ENCODE results near the gene MRGPRX2. TPM values are rescaled to one million over a fixed set of nuclear protein-coding genes. Genes with fewer than 3 reads are reported as not detected.

The MRGPRX2 gene
- total RNA-seq, 1 experiment from 2014 or later, result not detected

DNA sequence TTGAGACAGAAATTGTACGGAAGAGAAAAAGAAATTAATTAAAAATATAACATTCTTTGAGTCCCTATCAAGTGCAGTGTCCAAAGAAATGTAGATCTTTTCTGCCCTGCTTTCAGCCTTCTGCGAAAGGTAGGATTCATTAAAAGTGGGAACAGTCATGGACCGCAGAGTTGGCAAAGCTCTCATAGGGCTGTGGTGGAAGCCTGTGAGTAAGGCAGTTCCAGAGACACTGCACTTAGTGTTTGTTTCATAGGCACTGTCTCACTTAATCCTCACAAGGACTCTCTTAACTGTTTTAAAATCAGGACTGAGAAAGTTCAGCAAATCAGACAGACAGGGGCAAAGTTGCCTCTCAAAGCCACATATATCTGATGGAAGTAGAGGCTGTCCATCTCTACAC lies 5.5 kb downstream of the MRGPRX2 start:
- H3K4me3 ChIP-seq, result no peak overlapping the region
- H3K27ac ChIP-seq, result no peak overlapping the region
- H3K4me1 ChIP-seq (replicated peaks), result no peaks in the 10 kb centered on the region
- H3K9me3 ChIP-seq (replicated peaks), result no peaks in the 10 kb centered on the region
- DNase-seq (ENCODE audit: low read depth in 1 of 2, low spot score in 2 of 2), result no peak
- H3K36me3 ChIP-seq, result no peaks in the 10 kb centered on the region
- H3K27me3 ChIP-seq (replicated peaks), result no peaks in the 10 kb centered on the region

DNA sequence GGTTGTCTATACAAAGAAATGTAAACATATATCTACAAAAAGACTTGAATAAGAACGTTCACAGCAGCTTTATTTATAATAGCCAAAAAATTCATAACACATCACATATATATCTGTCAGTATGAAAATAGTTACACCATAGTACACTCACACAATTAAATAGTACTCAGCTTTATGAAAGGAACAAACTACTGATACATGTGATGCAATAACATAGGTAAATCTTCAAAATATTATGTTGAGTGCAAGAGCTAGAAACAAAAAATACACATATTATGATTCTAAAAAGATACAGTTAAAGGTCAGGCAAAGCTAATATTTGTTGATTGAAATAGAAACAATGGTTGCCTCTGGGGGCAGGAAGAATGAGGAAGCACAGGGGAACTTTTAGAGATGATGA lies 6.6 kb downstream of the MRGPRX2 start:
- DNase-seq (ENCODE audit: low read depth in 1 of 2, low spot score in 2 of 2), result no peak
- no peak overlapping the region for H3K4me3 ChIP-seq
- H3K9me3 ChIP-seq (replicated peaks), result no peaks in the 10 kb centered on the region
- H3K36me3 ChIP-seq, result no peaks in the 10 kb centered on the region
- H3K27ac ChIP-seq, result no peak overlapping the region
- H3K27me3 ChIP-seq (replicated peaks), result no peaks in the 10 kb centered on the region
- H3K4me1 ChIP-seq (replicated peaks), result no peaks in the 10 kb centered on the region

DNA sequence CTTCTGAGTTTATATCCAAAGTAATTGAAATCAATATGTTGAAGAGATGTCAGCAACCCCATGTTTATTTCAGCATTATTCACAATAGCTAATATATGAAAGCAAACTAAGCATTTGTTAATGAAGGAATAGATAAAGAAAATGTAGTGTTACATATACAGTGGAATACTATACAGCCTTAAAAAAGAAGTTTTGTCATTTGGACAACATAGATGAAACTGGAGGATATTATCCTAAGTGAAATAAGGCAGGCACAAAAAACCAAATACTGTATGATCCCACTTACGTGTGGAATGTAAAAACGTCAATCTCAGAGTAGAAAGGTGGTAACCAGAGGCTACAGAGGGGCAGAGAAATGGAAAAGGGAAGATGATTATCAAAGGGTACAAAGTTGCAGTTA lies 10.2 kb downstream of the MRGPRX2 start:
- Histone ChIP-seq H3K4me3 (no peak overlapping the region), H3K27ac (no peak overlapping the region), H3K27me3 (replicated peaks) (no peaks in the 10 kb centered on the region), H3K9me3 (replicated peaks) (no peaks in the 10 kb centered on the region), H3K4me1 (replicated peaks) (no peaks in the 10 kb centered on the region), H3K36me3 (no peaks in the 10 kb centered on the region)
- DNase-seq (ENCODE audit: low read depth in 1 of 2, low spot score in 2 of 2), result no peak

DNA sequence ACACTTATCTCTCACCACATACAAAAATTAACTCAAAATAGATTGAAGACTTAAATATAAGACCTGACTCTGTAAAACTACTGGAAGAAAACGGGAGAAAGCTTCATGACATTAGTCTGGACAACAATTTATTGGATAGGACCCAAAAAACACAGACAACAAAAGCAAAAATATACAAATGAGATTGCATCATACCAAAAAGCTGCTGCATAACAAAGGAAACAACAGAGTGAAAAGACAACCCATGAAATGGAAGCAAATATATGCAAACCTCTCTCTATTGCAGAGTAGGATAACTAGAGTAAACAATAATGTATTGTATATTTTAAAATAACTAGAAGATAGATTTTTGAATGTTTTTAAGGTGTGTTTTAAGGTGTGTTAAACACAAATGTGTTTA lies 11.2 kb downstream of the MRGPRX2 start:
- Histone ChIP-seq H3K9me3 (replicated peaks) (no peaks in the 10 kb centered on the region), H3K27me3 (replicated peaks) (no peaks in the 10 kb centered on the region), H3K27ac (no peak overlapping the region), H3K36me3 (no peaks in the 10 kb centered on the region), H3K4me3 (no peak overlapping the region), H3K4me1 (replicated peaks) (no peaks in the 10 kb centered on the region)
- DNase-seq (ENCODE audit: low read depth in 1 of 2, low spot score in 2 of 2), result no peak

GRCh38 chr11:19040051-19040450 lies 20.5 kb downstream of the MRGPRX2 start:
- Histone ChIP-seq H3K4me3 (no peak overlapping the region), H3K27me3 (replicated peaks) (no peaks in the 10 kb centered on the region), H3K36me3 (no peaks in the 10 kb centered on the region), H3K27ac (no peak overlapping the region), H3K9me3 (replicated peaks) (no peaks in the 10 kb centered on the region), H3K4me1 (replicated peaks) (no peaks in the 10 kb centered on the region)
- DNase-seq (ENCODE audit: low read depth in 1 of 2, low spot score in 2 of 2), result no peak

DNA sequence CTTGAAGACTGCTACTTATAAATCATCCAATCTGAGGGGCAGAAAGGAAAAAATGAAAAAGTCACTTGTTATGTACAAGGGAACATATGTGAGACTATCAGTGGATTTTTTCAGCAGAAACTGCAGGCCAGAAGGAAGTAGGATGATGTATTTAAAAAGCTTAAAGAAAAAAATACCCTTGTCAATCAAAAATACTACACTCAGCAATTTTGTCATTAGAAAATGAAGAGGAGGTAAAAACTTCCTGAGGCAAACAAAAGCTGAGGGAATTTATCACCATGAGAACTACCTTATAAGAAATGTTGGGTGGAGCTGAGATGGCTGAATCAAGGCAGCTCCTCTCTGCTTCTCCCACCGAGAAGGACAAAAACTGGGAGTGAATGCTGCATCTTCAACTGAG lies 21.1 kb downstream of the MRGPRX2 start:
- no peaks in the 10 kb centered on the region for H3K36me3 ChIP-seq
- H3K4me3 ChIP-seq, result no peak overlapping the region
- no peak for DNase-seq (ENCODE audit: low read depth in 1 of 2, low spot score in 2 of 2)
- H3K27me3 ChIP-seq (replicated peaks), result no peaks in the 10 kb centered on the region
- no peak overlapping the region for H3K27ac ChIP-seq
- H3K9me3 ChIP-seq (replicated peaks), result no peaks in the 10 kb centered on the region
- H3K4me1 ChIP-seq (replicated peaks), result no peaks in the 10 kb centered on the region

DNA sequence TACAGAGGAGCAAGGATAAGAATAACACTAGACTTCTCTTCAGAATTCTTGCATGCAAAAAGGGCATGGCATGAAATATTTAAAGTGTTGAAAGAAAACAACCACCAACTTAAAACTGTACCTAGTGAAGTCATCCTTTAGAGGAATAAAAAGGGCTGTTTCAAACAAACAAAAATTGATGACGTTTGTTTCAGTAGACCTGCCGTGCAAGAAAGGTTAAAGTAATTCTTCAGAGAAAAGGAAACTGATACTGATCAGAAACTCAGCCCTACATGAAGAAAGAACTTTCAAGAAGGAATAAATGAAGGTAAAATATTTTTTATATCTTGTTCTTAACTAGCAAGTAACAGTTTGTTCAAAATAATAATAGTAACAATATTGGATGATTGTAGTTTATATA lies 27.5 kb downstream of the MRGPRX2 start:
- H3K27ac ChIP-seq, result no peak overlapping the region
- no peaks in the 10 kb centered on the region for H3K9me3 ChIP-seq (replicated peaks)
- no peaks in the 10 kb centered on the region for H3K36me3 ChIP-seq
- H3K4me3 ChIP-seq, result no peak overlapping the region
- H3K27me3 ChIP-seq (replicated peaks), result no peaks in the 10 kb centered on the region
- no peak for DNase-seq (ENCODE audit: low read depth in 1 of 2, low spot score in 2 of 2)
- no peaks in the 10 kb centered on the region for H3K4me1 ChIP-seq (replicated peaks)

DNA sequence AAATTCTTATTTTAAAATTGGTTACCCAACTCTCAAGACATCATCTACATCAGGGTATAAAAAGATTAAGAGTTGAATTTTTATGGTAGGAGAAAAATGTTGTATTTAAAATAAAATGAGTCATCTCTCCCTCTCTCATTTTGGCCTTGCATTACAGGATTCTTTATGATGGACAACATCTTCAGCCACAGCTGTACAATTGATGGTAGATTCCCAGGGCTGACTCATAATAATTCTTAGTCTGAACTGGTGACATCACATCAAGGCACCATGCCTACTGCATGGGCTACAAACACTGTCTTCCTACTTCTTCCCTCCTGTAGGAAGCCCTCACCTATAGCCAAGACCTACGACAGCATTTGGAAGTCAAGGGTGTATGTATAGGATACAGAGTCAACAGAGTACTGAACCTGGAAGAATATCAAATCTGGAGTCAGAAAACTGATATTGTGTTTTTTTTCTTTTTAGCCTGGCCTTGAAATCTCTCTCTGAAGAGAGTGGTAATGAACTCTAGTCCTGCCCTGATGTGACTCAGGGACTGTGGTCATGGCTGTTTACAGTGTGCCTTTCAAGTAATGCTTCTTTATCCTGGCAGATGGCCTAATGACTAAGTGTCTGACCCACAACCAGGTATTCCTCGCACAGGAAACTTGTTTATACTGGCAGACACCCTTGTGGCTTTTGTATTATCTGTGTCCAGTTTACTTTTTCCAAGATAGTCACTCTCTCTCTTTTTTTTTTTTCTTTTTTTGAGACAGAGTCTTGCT lies 32.5 kb downstream of the MRGPRX2 start:
- Histone ChIP-seq H3K27ac (no peak overlapping the region), H3K9me3 (replicated peaks) (no peaks in the 10 kb centered on the region), H3K27me3 (replicated peaks) (no peaks in the 10 kb centered on the region), H3K36me3 (no peaks in the 10 kb centered on the region), H3K4me1 (replicated peaks) (no peaks in the 10 kb centered on the region), H3K4me3 (no peak overlapping the region)
- DNase-seq (ENCODE audit: low read depth in 1 of 2, low spot score in 2 of 2), result peak; percentile 16 to 38

- Histone ChIP-seq H3K4me1 (replicated peaks) (no peaks in the 10 kb centered on the region), H3K36me3 (no peaks in the 10 kb centered on the region), H3K27me3 (replicated peaks) (no peaks in the 10 kb centered on the region), H3K27ac (no peak overlapping the region), H3K9me3 (replicated peaks) (no peaks in the 10 kb centered on the region), H3K4me3 (no peak overlapping the region)
- no peak for DNase-seq (ENCODE audit: low read depth in 1 of 2, low spot score in 2 of 2)
Measured at GRCh38 chr11:19026862-19027261, 33.7 kb downstream of the MRGPRX2 start.

- H3K36me3 ChIP-seq, result no peaks in the 10 kb centered on the region
- no peak overlapping the region for H3K4me3 ChIP-seq
- H3K4me1 ChIP-seq (replicated peaks), result no peaks in the 10 kb centered on the region
- no peak overlapping the region for H3K27ac ChIP-seq
- H3K9me3 ChIP-seq (replicated peaks), result no peaks in the 10 kb centered on the region
- no peak for DNase-seq (ENCODE audit: low read depth in 1 of 2, low spot score in 2 of 2)
- H3K27me3 ChIP-seq (replicated peaks), result no peaks in the 10 kb centered on the region
Measured at GRCh38 chr11:19025481-19026406, 34.8 kb downstream of the MRGPRX2 start.

DNA sequence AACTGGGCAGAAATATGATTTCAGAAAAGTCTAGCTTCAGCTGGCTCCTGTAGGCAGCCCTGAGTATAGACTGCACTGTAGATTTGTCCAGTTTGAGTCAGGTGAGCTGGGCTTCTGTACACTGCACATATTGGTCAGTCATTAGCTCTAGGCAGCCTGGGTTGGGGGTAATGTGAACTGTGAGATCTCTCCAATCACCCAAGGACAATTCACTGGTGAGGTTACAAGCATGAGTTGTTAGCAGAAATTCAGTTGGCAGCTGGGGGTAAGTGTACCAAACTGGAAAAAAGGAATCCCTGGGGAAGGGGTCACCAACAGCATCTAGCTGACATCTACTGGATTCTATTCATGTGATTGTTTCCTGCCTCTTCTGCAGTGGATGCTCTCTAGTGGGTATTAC lies 39.7 kb downstream of the MRGPRX2 start:
- Histone ChIP-seq H3K4me3 (no peak overlapping the region), H3K27ac (no peak overlapping the region), H3K36me3 (no peaks in the 10 kb centered on the region), H3K27me3 (replicated peaks) (no peaks in the 10 kb centered on the region), H3K9me3 (replicated peaks) (no peaks in the 10 kb centered on the region), H3K4me1 (replicated peaks) (no peaks in the 10 kb centered on the region)
- no peak for DNase-seq (ENCODE audit: low read depth in 1 of 2, low spot score in 2 of 2)

- H3K9me3 ChIP-seq (replicated peaks), result no peaks in the 10 kb centered on the region
- no peak for DNase-seq (ENCODE audit: low read depth in 1 of 2, low spot score in 2 of 2)
- no peak overlapping the region for H3K27ac ChIP-seq
- no peaks in the 10 kb centered on the region for H3K4me1 ChIP-seq (replicated peaks)
- H3K27me3 ChIP-seq (replicated peaks), result no peaks in the 10 kb centered on the region
- H3K36me3 ChIP-seq, result no peaks in the 10 kb centered on the region
- H3K4me3 ChIP-seq, result no peak overlapping the region
Measured at GRCh38 chr11:19018901-19019300, 41.6 kb downstream of the MRGPRX2 start.

DNA sequence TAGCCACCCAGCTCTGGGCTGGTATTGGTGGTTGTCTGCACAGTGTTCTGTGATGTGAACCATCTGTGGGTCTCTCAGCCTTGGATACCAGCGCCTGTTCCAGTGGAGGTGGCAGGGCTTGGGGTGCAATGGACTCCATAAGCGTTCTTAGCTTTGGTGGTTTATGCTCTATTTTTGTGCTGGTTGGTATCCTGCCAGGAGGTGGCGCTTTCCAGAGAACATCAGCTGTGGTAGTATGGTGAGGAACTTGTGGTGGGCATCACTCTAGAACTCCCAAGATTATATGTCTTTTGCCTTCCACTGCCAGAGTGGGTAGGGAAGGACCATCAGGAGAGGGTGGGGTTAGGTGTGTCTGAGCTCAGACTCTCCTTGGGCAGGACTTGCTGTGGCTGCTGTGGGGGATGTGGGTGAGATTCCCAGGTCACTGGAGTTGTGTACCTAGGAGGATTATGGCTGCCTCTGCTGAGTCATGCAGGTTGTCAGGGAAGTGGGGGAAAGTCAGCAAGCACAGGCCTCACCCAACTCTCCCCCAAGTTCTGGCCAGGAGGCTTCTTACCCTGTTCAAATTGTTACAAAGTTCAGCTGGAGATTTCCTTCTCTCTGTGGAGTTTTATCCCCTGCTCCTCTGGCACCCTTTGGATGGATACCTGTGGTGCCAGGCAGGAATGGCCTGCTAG lies 47.2 kb downstream of the MRGPRX2 start:
- Histone ChIP-seq H3K27me3 (replicated peaks) (no peaks in the 10 kb centered on the region), H3K36me3 (no peaks in the 10 kb centered on the region), H3K27ac (no peak overlapping the region), H3K9me3 (replicated peaks) (no peaks in the 10 kb centered on the region), H3K4me3 (no peak overlapping the region), H3K4me1 (replicated peaks) (no peaks in the 10 kb centered on the region)
- DNase-seq (ENCODE audit: low read depth in 1 of 2, low spot score in 2 of 2), result no peak

- Histone ChIP-seq H3K4me1 (replicated peaks) (no peaks in the 10 kb centered on the region), H3K9me3 (replicated peaks) (no peaks in the 10 kb centered on the region), H3K27ac (no peak overlapping the region), H3K4me3 (no peak overlapping the region), H3K36me3 (no peaks in the 10 kb centered on the region), H3K27me3 (replicated peaks) (no peaks in the 10 kb centered on the region)
- DNase-seq (ENCODE audit: low read depth in 1 of 2, low spot score in 2 of 2), result no peak
Measured at GRCh38 chr11:19012636-19013035, 47.9 kb downstream of the MRGPRX2 start.

All from SJSA1 (cell line).